K562 (cell line): ENCODE measurements around the gene ADGRE1. TPM values are rescaled to one million over a fixed set of nuclear protein-coding genes. Genes with fewer than 3 reads are reported as not detected.
A peak's percentile ranks its signal among the peaks of the same experiment; 100 is the strongest.

ENCODE experiments used
- ATAC-seq: fragments of 200-7000 bp; cut with Tn5 transposase; 3 replicates; pipeline ENCODE4 v1.9.1; 2020; ENCODE audit warnings: moderate library complexity
- BruUV-seq: library from RNA; stranded (reverse); fragments of 400-500 nt; replicated peaks from 2 replicates; lab custom pipeline; 2021; lab: Mats Ljungman, UMichigan
- CTCF ChIA-PET: fragments of 300-600 bp; formaldehyde crosslinking; extraction: SDS; loops from one replicate; lab custom pipeline; 2021; ENCODE audit warnings: low intra/inter-chr PET ratio; lab: Yijun Ruan, JAX
- POLR2A ChIA-PET: fragments of 300-600, 350-650 bp; sonication (Branson Sonifier 250); formaldehyde crosslinking; extraction: SDS; loops from one replicate; lab custom pipeline; 2021; ENCODE audit warnings: antibody characterized with exemption, inconsistent platforms; lab: Yijun Ruan, JAX
- DNase-seq, 4 experiments: peaks; one replicate each; pipeline versions ENCODE4 v3.0.0 to v3.0.0-alpha.2; 2011 to 2018; ENCODE audit warnings: low spot score in 3 of 4, mixed read lengths in 3 of 4; ENCODE audit errors: extremely low read depth in 1 of 4
- FAIRE-seq: peaks from 2 replicates; lab custom pipeline; 2011; peaks lifted over from hg19 to GRCh38; lab: Jason Lieb, UNC
- H2AFZ ChIP-seq: 2 replicates; pipeline ENCODE4 v1.6.0; 2011; ENCODE audit warnings: low read depth, low read length, control low read depth, inconsistent platforms
- H3K27ac ChIP-seq: fragments of 200-600 bp; 3 replicates; pipeline ENCODE4 v1.8.0; 2011; ENCODE audit warnings: low read depth, mild to moderate bottlenecking, control low read depth, inconsistent platforms, low read length, moderate library complexity, mixed read lengths; ENCODE audit errors: extremely low read depth
- H3K27me3 ChIP-seq, 2 experiments: fragments of 300-600 bp in 1 of 2; 2 replicates in 1 of 2; 3 replicates in 1 of 2; pipeline versions ENCODE4 v1.6.0 to v1.8.0; 2011; ENCODE audit warnings: inconsistent platforms in 2 of 2, low read length in 2 of 2, mild to moderate bottlenecking in 1 of 2, mixed read lengths in 1 of 2, moderate library complexity in 1 of 2; ENCODE audit not compliant: control insufficient read depth in 2 of 2, insufficient read depth in 2 of 2
- H3K36me3 ChIP-seq: fragments of 300-600 bp; 3 replicates; pipeline ENCODE4 v1.8.0; 2011; ENCODE audit warnings: mild to moderate bottlenecking, low read length, inconsistent platforms; ENCODE audit not compliant: control insufficient read depth, insufficient read depth
- H3K4me1 ChIP-seq, 2 experiments: fragments of 200-600 bp in 1 of 2; replicated peaks in 1 of 2; 2 replicates in 1 of 2; 3 replicates in 1 of 2; pipeline versions ENCODE4 v1.5.1 to v1.8.0; 2011; ENCODE audit warnings: inconsistent platforms in 2 of 2, low read length in 2 of 2, mild to moderate bottlenecking in 1 of 2, mixed read lengths in 1 of 2, moderate library complexity in 1 of 2; ENCODE audit not compliant: control insufficient read depth in 2 of 2, insufficient read depth in 2 of 2
- H3K4me2 ChIP-seq: 2 replicates; pipeline ENCODE4 v1.6.1; 2011; ENCODE audit warnings: low read length, control low read depth, inconsistent platforms, mixed read lengths; ENCODE audit not compliant: insufficient read depth
- H3K4me3 ChIP-seq: fragments of 200-600 bp; sonication (generic), shearing (Covaris generic); 2 replicates; pipeline ENCODE4 v1.5.1; 2016; ENCODE audit warnings: control low read depth, inconsistent platforms
- H3K79me2 ChIP-seq: fragments of 200-600 bp; 3 replicates; pipeline ENCODE4 v1.8.0; 2011; ENCODE audit warnings: low read length, inconsistent platforms; ENCODE audit not compliant: control insufficient read depth, insufficient read depth
- H3K9ac ChIP-seq, 2 experiments: 2 replicates each; pipeline versions ENCODE4 v1.6.0 to v1.6.1; 2011; ENCODE audit warnings: low read depth in 2 of 2, low read length in 2 of 2, control low read depth in 1 of 2, inconsistent platforms in 1 of 2, mild to moderate bottlenecking in 1 of 2, mixed read lengths in 1 of 2; ENCODE audit not compliant: insufficient read depth in 1 of 2
- H3K9me1 ChIP-seq: one replicate; pipeline ENCODE4 v1.6.0; 2011; ENCODE audit warnings: inconsistent platforms, mild to moderate bottlenecking, low read length, moderate library complexity; ENCODE audit not compliant: control insufficient read depth, insufficient read depth
- H3K9me3 ChIP-seq: replicated peaks from 2 replicates; pipeline ENCODE4 v1.5.1; 2011; ENCODE audit warnings: low read depth, low read length, inconsistent platforms; ENCODE audit not compliant: control insufficient read depth, insufficient read depth
- H4K20me1 ChIP-seq: replicated peaks from 2 replicates; pipeline ENCODE4 v1.6.1; 2011; ENCODE audit warnings: low read length, inconsistent platforms, mixed read lengths; ENCODE audit not compliant: control insufficient read depth, insufficient read depth
- ATF1 ChIP-seq, 2 experiments: fragments of 450-650 bp in 1 of 2; IDR thresholded peaks; 2 replicates each; pipeline ENCODE4 v1.6.1; 2016; ENCODE audit warnings: missing compliant biosample characterization in 1 of 2, missing genetic modification characterization in 1 of 2
- C11orf30 ChIP-seq: fragments of 450-650 bp; IDR thresholded peaks from 2 replicates; pipeline ENCODE4 v1.6.1; 2016; ENCODE audit warnings: low read depth, mild to moderate bottlenecking
- CREM ChIP-seq: IDR thresholded peaks from 2 replicates; pipeline ENCODE4 v1.6.1; 2014; ENCODE audit warnings: antibody characterized with exemption, low read depth
- HDAC6 ChIP-seq: IDR thresholded peaks from 2 replicates; pipeline ENCODE4 v1.6.1; 2012; ENCODE audit warnings: low read depth, mild to moderate bottlenecking, control low read depth, inconsistent platforms, low read length, moderate library complexity
- L3MBTL2 ChIP-seq: fragments of 450-650 bp; IDR thresholded peaks from 2 replicates; pipeline ENCODE4 v1.6.1; 2016; ENCODE audit warnings: mild to moderate bottlenecking, moderate library complexity
- LCOR ChIP-seq: sonication (generic); formaldehyde crosslinking; IDR thresholded peaks from 2 replicates; pipeline ENCODE4 v1.8.0; 2022; ENCODE audit warnings: mild to moderate bottlenecking, missing genetic modification reagents
- MAFF ChIP-seq: IDR thresholded peaks from 2 replicates; pipeline ENCODE4 v1.6.1; 2012; ENCODE audit warnings: low read length, improper control_type of control experiment
- MAFG ChIP-seq: fragments of 450-650 bp; conservative IDR thresholded peaks from 2 replicates; pipeline ENCODE4 v1.6.1; 2016; ENCODE audit warnings: missing genetic modification characterization, missing compliant biosample characterization
- MAFK ChIP-seq: IDR thresholded peaks from 2 replicates; pipeline ENCODE4 v1.6.1; 2011; ENCODE audit warnings: low read length, improper control_type of control experiment
- POLR3A ChIP-seq: IDR thresholded peaks from 2 replicates; pipeline ENCODE4 v1.6.1; 2011; ENCODE audit warnings: borderline replicate concordance, mild to moderate bottlenecking, moderate library complexity; ENCODE audit not compliant: insufficient read length, insufficient read depth; ENCODE audit errors: extremely low read depth
- PPARD ChIP-seq: fragments of 250-450 bp; sonication (Bioruptor Pico); IDR thresholded peaks from 2 replicates; pipeline ENCODE4 v1.8.0; 2022; ENCODE audit warnings: inconsistent platforms, mild to moderate bottlenecking, moderate library complexity
- RBM25 ChIP-seq: fragments of 200-400 bp; formaldehyde crosslinking; IDR thresholded peaks from 2 replicates; pipeline ENCODE4 v1.6.1; 2018; ENCODE audit warnings: low read length, low read depth, moderate library complexity; ENCODE audit not compliant: severe bottlenecking
- RFX1 ChIP-seq: fragments of 450-650 bp; IDR thresholded peaks from 2 replicates; pipeline ENCODE4 v1.6.1; 2016; ENCODE audit warnings: mild to moderate bottlenecking, moderate library complexity
- SAFB2 ChIP-seq: fragments of 200-400 bp; formaldehyde crosslinking; IDR thresholded peaks from 2 replicates; pipeline ENCODE4 v1.6.1; 2018; ENCODE audit warnings: borderline replicate concordance, low read length, low read depth, moderate library complexity; ENCODE audit not compliant: severe bottlenecking
- SMARCE1 ChIP-seq: fragments of 450-650 bp; IDR thresholded peaks from 2 replicates; pipeline ENCODE4 v1.7.1; 2016; ENCODE audit warnings: mild to moderate bottlenecking
- TOE1 ChIP-seq, 2 experiments: fragments of 450-650 bp in 1 of 2; sonication (generic) in 1 of 2; formaldehyde crosslinking in 1 of 2; IDR thresholded peaks; 2 replicates each; pipeline versions ENCODE4 v1.7.1 to v1.8.0; 2016 to 2022; ENCODE audit warnings: borderline replicate concordance in 2 of 2, mild to moderate bottlenecking in 2 of 2, antibody characterized with exemption in 1 of 2, inconsistent platforms in 1 of 2, low read depth in 1 of 2, missing genetic modification reagents in 1 of 2, moderate library complexity in 1 of 2
- ZNF121 ChIP-seq: sonication (generic); formaldehyde crosslinking; conservative IDR thresholded peaks from 2 replicates; pipeline ENCODE4 v1.8.0; 2022; ENCODE audit warnings: missing genetic modification reagents
- ZNF197 ChIP-seq: fragments of 200-800 bp; sonication (Bioruptor generic); IDR thresholded peaks from 2 replicates; pipeline ENCODE4 v1.6.1; 2016; ENCODE audit warnings: low read depth, missing genetic modification characterization, missing compliant biosample characterization
- ZNF316 ChIP-seq: fragments of 450-650 bp; IDR thresholded peaks from 2 replicates; pipeline ENCODE4 v1.6.1; 2016
- WGBS: fragments of 100-300 bp; shearing (Covaris generic); methylation state at CpG from one replicate; pipeline ENCODE4 v1.1.6; 2016; ENCODE audit warnings: low coverage, mixed read lengths; ENCODE audit not compliant: insufficient coverage; ENCODE audit errors: missing lambda C conversion rate; 5-methylcytosine and 5-hydroxymethylcytosine counted together
- in situ Hi-C: fragments of 300-500 bp; cut with MboI; formaldehyde crosslinking; loops from 4 replicates; pipeline ENCODE4 v1.15.0; 2018; ENCODE audit warnings: inconsistent platforms, mixed read lengths
- intact Hi-C: fragments of 100-400 bp; cut with micrococcal nuclease; formaldehyde crosslinking; loops from 2 replicates; pipeline ENCODE4 v1.14.2; 2022
- polyA plus RNA-seq, 8 experiments: library from polyadenylated mRNA; depleted of rRNA in 4 of 8; stranded (reverse) in 5 of 8; unstranded in 3 of 8; fragments of >200 nt; fragmentation: Nextera tagmentation in 2 of 8; fragmentation: Illumina TruSeq in 1 of 8; extraction: Ambion mirVana in 2 of 8; extraction: Trizol in 1 of 8; gene quantifications; 2 replicates each; pipeline versions ENCODE4 v1.2.1 to v1.2.3, GENCODE V29; 2011 to 2014; ENCODE audit warnings: inconsistent platforms in 1 of 8, missing spikeins in 1 of 8
- total RNA-seq, 7 experiments: library from RNA; depleted of rRNA in 6 of 7; stranded (reverse); fragments of >200 nt in 6 of 7; fragmentation: Illumina TruSeq in 2 of 7; extraction: Trizol in 2 of 7; gene quantifications; 2 replicates each; pipeline versions ENCODE4 v1.2.1 to v1.2.3, GENCODE V29; 2011 to 2021; ENCODE audit warnings: low replicate concordance in 1 of 7
- TF ChIP-seq, protein P1 (sequence below): sonication (generic); formaldehyde crosslinking; IDR thresholded peaks from 2 replicates; pipeline ENCODE4 v1.8.0; 2023; ENCODE audit warnings: mild to moderate bottlenecking, missing genetic modification reagents
- TF ChIP-seq, protein P2 (sequence below): fragments of 450-650 bp; formaldehyde crosslinking; IDR thresholded peaks from 2 replicates; pipeline ENCODE4 v1.4.0; 2022; ENCODE audit warnings: missing genetic modification characterization

The ADGRE1 gene
- total and polyA plus RNA-seq, 9 of the 15 experiments (the other 6 are each of a cell fraction or from before 2014, with no cell fraction given), result 0.09 to 0.49 (median 0.25) TPM; not detected in 1

DNA sequence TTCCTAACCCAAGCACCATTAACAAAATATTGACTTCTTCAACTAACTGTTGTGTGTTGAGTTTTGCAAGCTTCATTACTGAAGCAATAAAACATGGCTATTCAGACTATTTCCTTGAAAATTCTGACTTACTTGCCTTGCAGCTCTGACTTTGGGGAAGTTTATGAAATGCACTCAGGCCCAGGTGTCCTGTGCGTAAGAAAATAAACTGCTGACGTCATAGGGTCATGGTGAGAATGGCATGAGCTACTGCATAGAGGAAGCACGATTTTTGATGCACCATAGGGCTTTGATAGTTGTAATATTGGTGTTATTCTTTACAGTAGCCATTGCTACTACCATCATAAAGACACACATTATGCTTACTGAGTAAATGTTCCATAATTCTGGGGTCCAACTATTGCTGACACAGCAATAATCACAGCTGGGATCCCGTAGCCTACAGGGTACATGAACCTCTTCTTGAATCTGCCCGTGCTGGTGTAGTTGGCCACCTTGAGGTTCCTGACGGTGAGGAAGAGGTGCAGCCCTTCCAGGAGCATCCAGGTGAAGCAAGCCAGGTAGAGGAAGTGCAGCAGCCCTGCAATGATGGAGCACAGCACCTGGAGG, 76.0 kb downstream of the ADGRE1 start:
- Histone ChIP-seq H3K9ac (no peak overlapping the region), H3K4me3 (no peak overlapping the region), H3K27ac (no peak overlapping the region), H3K9me1 (no peaks in the 10 kb centered on the region), H3K27me3 (no peaks in the 10 kb centered on the region), H4K20me1 (no peaks in the 10 kb centered on the region), H3K79me2 (no peaks in the 10 kb centered on the region), H3K4me2 (no peak overlapping the region), H3K4me1 (no peaks in the 10 kb centered on the region), H3K36me3 (no peaks in the 10 kb centered on the region), H2AFZ (no peak overlapping the region), H3K9me3 (no peaks in the 10 kb centered on the region)
- POLR2A ChIA-PET, result no interaction called here
- WGBS, result 2% methylated on average over 6 of the region's 6 CpGs
- intact Hi-C loops (no loop called here), in situ Hi-C loops (no loop called here)
- FAIRE-seq (no peak), DNase-seq (no peak), ATAC-seq (no peak)
- CTCF ChIA-PET, result no interaction called here
- BruUV-seq, result no TSS peak
- TF ChIP-seq C11orf30 (peak; percentile 83), MAFF (peak; percentile 96), PPARD (no peak), SAFB2 (no peak), ATF1 (CRISPR knock-in tag; IDR thresholded peaks at IDR 0.05) (no peak), ATF1 (tag; IDR thresholded peaks at IDR 0.05) (peak; percentile 48; the same call in 1 of the 2 replicates), MAFK (peak; percentile 98), TOE1 (IDR thresholded peaks at IDR 0.05; ENCODE audit: borderline replicate concordance) (no peak), TOE1 (CRISPR knock-in tag; IDR thresholded peaks at IDR 0.05; ENCODE audit: borderline replicate concordance, low read depth) (no peak), RFX1 (no peak), SMARCE1 (no peak), ZNF121 (CRISPR knock-in tag) (no peak), HDAC6 (no peak), MAFG (tag) (peak; percentile 83), LCOR (CRISPR knock-in tag) (no peak), RBM25 (no peak), CREM (peak; percentile 28; the same call in 1 of the 2 replicates), ZNF316 (peak; percentile 91), ZNF197 (CRISPR knock-in tag) (no peak), L3MBTL2 (no peak), POLR3A (no peak)
- TF ChIP-seq, protein P1, sequence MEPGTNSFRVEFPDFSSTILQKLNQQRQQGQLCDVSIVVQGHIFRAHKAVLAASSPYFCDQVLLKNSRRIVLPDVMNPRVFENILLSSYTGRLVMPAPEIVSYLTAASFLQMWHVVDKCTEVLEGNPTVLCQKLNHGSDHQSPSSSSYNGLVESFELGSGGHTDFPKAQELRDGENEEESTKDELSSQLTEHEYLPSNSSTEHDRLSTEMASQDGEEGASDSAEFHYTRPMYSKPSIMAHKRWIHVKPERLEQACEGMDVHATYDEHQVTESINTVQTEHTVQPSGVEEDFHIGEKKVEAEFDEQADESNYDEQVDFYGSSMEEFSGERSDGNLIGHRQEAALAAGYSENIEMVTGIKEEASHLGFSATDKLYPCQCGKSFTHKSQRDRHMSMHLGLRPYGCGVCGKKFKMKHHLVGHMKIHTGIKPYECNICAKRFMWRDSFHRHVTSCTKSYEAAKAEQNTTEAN (CRISPR knock-in tag), result no peak
- TF ChIP-seq, protein P2, sequence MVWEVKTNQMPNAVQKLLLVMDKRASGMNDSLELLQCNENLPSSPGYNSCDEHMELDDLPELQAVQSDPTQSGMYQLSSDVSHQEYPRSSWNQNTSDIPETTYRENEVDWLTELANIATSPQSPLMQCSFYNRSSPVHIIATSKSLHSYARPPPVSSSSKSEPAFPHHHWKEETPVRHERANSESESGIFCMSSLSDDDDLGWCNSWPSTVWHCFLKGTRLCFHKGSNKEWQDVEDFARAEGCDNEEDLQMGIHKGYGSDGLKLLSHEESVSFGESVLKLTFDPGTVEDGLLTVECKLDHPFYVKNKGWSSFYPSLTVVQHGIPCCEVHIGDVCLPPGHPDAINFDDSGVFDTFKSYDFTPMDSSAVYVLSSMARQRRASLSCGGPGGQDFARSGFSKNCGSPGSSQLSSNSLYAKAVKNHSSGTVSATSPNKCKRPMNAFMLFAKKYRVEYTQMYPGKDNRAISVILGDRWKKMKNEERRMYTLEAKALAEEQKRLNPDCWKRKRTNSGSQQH (CRISPR knock-in tag), result no peak
